NCI-H2081 treated with DMSO at 0.1 percent for 48 hours (cell line): ENCODE data around the gene KCNC4.

ENCODE experiments used
- DNase-seq: peaks from one replicate; lab custom pipeline; 2025; lab: John Stamatoyannopoulos, UW

KCNC4 gene

GRCh38 chr1:110255392-110255787 lies 45.3 kb downstream of the KCNC4 start:
- DNase-seq, result no peak

GRCh38 chr1:110258734-110259133 lies 48.6 kb downstream of the KCNC4 start:
- DNase-seq, result no peak

- no peak for DNase-seq
Measured at GRCh38 chr1:110259770-110260169, 49.7 kb downstream of the KCNC4 start.
